HCT116 (cell line): ENCODE data around the gene PKM. TPM values are rescaled to one million over a fixed set of nuclear protein-coding genes. Genes with fewer than 3 reads are reported as not detected.

Experiments used
- ATAC-seq: fragments of 200-7000 bp; cut with Tn5 transposase; 2 replicates; pipeline ENCODE4 v1.9.1; 2020; ENCODE audit warnings: mild to moderate bottlenecking, moderate library complexity
- BruUV-seq: library from RNA; stranded (reverse); fragments of 400-500 nt; replicated peaks from 2 replicates; lab custom pipeline; 2021; lab: Mats Ljungman, UMichigan
- CTCF ChIA-PET: fragments of 300-600 bp; sonication (Branson Sonifier 250); formaldehyde crosslinking; loops from one replicate; lab custom pipeline; 2021; ENCODE audit warnings: antibody characterized with exemption; lab: Charles Lee
- POLR2A ChIA-PET: fragments of 300-600, 350-600 bp; sonication (Branson Sonifier 250); formaldehyde crosslinking; loops from one replicate; lab custom pipeline; 2021; ENCODE audit warnings: antibody characterized with exemption; lab: Charles Lee
- RAD21 ChIA-PET, 2 experiments: fragments of 300-600 bp; sonication (Branson Sonifier 250); formaldehyde crosslinking; loops; one replicate each; lab custom pipeline; 2023; ENCODE audit warnings: low total read pairs in 2 of 2; ENCODE audit not compliant: uncharacterized antibody in 2 of 2, unreplicated experiment in 2 of 2, low non-redundant PET in 1 of 2; lab: Charles Lee
- DNase-seq: peaks from one replicate; pipeline ENCODE4 v3.0.0-alpha.2; 2010; ENCODE audit warnings: low read depth, low spot score
- H2AFZ ChIP-seq: fragments of 200-600 bp; shearing (Covaris generic), sonication (generic); 2 replicates; pipeline ENCODE4 v1.6.1; 2017; ENCODE audit warnings: low read depth, mixed run types, mixed read lengths, antibody characterized with exemption, low read length; ENCODE audit not compliant: poor library complexity, severe bottlenecking
- H3K27ac ChIP-seq: 2 replicates; pipeline ENCODE4 v1.5.1; 2012; ENCODE audit warnings: low read depth, low read length
- H3K27me3 ChIP-seq: fragments of 200-600 bp; sonication (generic); 2 replicates; pipeline ENCODE4 v1.6.1; 2016; ENCODE audit warnings: mixed run types, low read length, mixed read lengths; ENCODE audit not compliant: insufficient read depth
- H3K36me3 ChIP-seq, 2 experiments: fragments of 200-500 bp in 1 of 2; fragments of 200-600 bp in 1 of 2; sonication (Bioruptor generic) in 1 of 2; sonication (generic) in 1 of 2; 2 replicates each; pipeline versions ENCODE4 v1.5.1 to v1.6.1; 2014 to 2016; ENCODE audit warnings: low read length in 2 of 2, inconsistent platforms in 1 of 2, mixed read lengths in 1 of 2, mixed run types in 1 of 2; ENCODE audit not compliant: insufficient read depth in 2 of 2, control insufficient read depth in 1 of 2
- H3K4me1 ChIP-seq, 2 experiments: fragments of 200-600 bp in 1 of 2; sonication (generic) in 1 of 2; 2 replicates each; pipeline versions ENCODE4 v1.5.1 to v1.6.1; 2012 to 2017; ENCODE audit warnings: low read length in 2 of 2, inconsistent platforms in 1 of 2, mild to moderate bottlenecking in 1 of 2, mixed read lengths in 1 of 2, mixed run types in 1 of 2, moderate library complexity in 1 of 2; ENCODE audit not compliant: insufficient read depth in 2 of 2, control insufficient read depth in 1 of 2
- H3K4me2 ChIP-seq: fragments of 200-600 bp; sonication (generic); 2 replicates; pipeline ENCODE4 v1.6.1; 2017; ENCODE audit warnings: mixed run types, low read length, mixed read lengths
- H3K4me3 ChIP-seq, 2 experiments: fragments of 200-600 bp in 1 of 2; sonication (generic) in 1 of 2; replicated peaks in 1 of 2; 2 replicates each; pipeline ENCODE4 v1.5.1; 2011 to 2016; ENCODE audit warnings: low read length in 2 of 2, control low read depth in 1 of 2, low read depth in 1 of 2, mild to moderate bottlenecking in 1 of 2, mixed read lengths in 1 of 2, mixed run types in 1 of 2
- H3K79me2 ChIP-seq: fragments of 200-600 bp; sonication (generic); 2 replicates; pipeline ENCODE4 v1.6.1; 2017; ENCODE audit warnings: mild to moderate bottlenecking, mixed run types, low read length, moderate library complexity, mixed read lengths; ENCODE audit not compliant: insufficient read depth
- H3K9ac ChIP-seq: fragments of 200-600 bp; sonication (generic); 2 replicates; pipeline ENCODE4 v1.6.1; 2016; ENCODE audit warnings: low read length, mixed read lengths
- H3K9me2 ChIP-seq: fragments of 200-600 bp; sonication (generic), shearing (Covaris generic); 2 replicates; pipeline ENCODE4 v1.6.1; 2017; ENCODE audit warnings: mixed run types, mild to moderate bottlenecking, moderate library complexity; ENCODE audit not compliant: insufficient read depth
- H3K9me3 ChIP-seq, 2 experiments: fragments of 200-500 bp in 1 of 2; fragments of 200-600 bp in 1 of 2; sonication (Bioruptor generic) in 1 of 2; sonication (generic) in 1 of 2; 2 replicates each; pipeline ENCODE4 v1.6.1; 2014 to 2017; ENCODE audit warnings: low read length in 2 of 2, mixed read lengths in 2 of 2, inconsistent platforms in 1 of 2, low read depth in 1 of 2, mild to moderate bottlenecking in 1 of 2, mixed run types in 1 of 2, moderate library complexity in 1 of 2; ENCODE audit not compliant: control insufficient read depth in 1 of 2, insufficient read depth in 1 of 2
- H4K20me1 ChIP-seq: fragments of 200-600 bp; sonication (generic), shearing (Covaris generic); 2 replicates; pipeline ENCODE4 v1.6.1; 2017; ENCODE audit warnings: mixed run types, mild to moderate bottlenecking, moderate library complexity; ENCODE audit not compliant: insufficient read depth
- ATF3 ChIP-seq: IDR thresholded peaks from 2 replicates; pipeline ENCODE4 v1.6.1; 2012
- CBX3 ChIP-seq: IDR thresholded peaks from 2 replicates; pipeline ENCODE4 v1.6.1; 2012; ENCODE audit warnings: low read depth
- CEBPB ChIP-seq: IDR thresholded peaks from 2 replicates; pipeline ENCODE4 v1.6.1; 2012; ENCODE audit warnings: low read depth
- CTCF ChIP-seq, 3 experiments: fragments of 200-600 bp in 1 of 3; sonication (generic) in 1 of 3; IDR thresholded peaks in 2 of 3; conservative IDR thresholded peaks in 1 of 3; 2 replicates each; pipeline ENCODE4 v1.5.1; 2012 to 2017; ENCODE audit warnings: low read depth in 2 of 3, low read length in 2 of 3, antibody characterized with exemption in 1 of 3, borderline replicate concordance in 1 of 3, control low read depth in 1 of 3, mild to moderate bottlenecking in 1 of 3, mixed read lengths in 1 of 3, mixed run types in 1 of 3, moderate library complexity in 1 of 3; ENCODE audit not compliant: insufficient read depth in 1 of 3
- ELF1 ChIP-seq: IDR thresholded peaks from 2 replicates; pipeline ENCODE4 v1.6.1; 2012; ENCODE audit warnings: low read depth, borderline replicate concordance
- EZH2 ChIP-seq: fragments of 200-600 bp; sonication (generic); IDR thresholded peaks from 2 replicates; pipeline ENCODE4 v1.6.1; 2017; ENCODE audit warnings: antibody characterized with exemption, mixed run types
- EZH2phosphoT487 ChIP-seq: fragments of 200-600 bp; IDR thresholded peaks from 2 replicates; pipeline ENCODE4 v1.6.1; 2018; ENCODE audit warnings: antibody characterized with exemption, borderline replicate concordance
- FOSL1 ChIP-seq: IDR thresholded peaks from 2 replicates; pipeline ENCODE4 v1.6.1; 2012; ENCODE audit warnings: low read depth
- JUND ChIP-seq: IDR thresholded peaks from 2 replicates; pipeline ENCODE4 v1.6.1; 2012
- MAX ChIP-seq: IDR thresholded peaks from 2 replicates; pipeline ENCODE4 v1.6.1; 2012
- POLR2A ChIP-seq: IDR thresholded peaks from 2 replicates; pipeline ENCODE4 v1.7.0; 2011; ENCODE audit warnings: borderline replicate concordance; ENCODE audit not compliant: insufficient read depth, insufficient read length; ENCODE audit errors: extremely low read depth
- POLR2AphosphoS5 ChIP-seq: IDR thresholded peaks from 2 replicates; pipeline ENCODE4 v1.6.1; 2011; ENCODE audit warnings: mild to moderate bottlenecking, low read depth, low read length, moderate library complexity
- RAD21 ChIP-seq: IDR thresholded peaks from 2 replicates; pipeline ENCODE4 v1.6.1; 2012; ENCODE audit warnings: low read depth, mild to moderate bottlenecking
- REST ChIP-seq: IDR thresholded peaks from 2 replicates; pipeline ENCODE4 v1.6.1; 2012; ENCODE audit warnings: low read depth
- SP1 ChIP-seq: IDR thresholded peaks from 2 replicates; pipeline ENCODE4 v1.6.1; 2012; ENCODE audit warnings: low read depth
- SRF ChIP-seq: IDR thresholded peaks from 2 replicates; pipeline ENCODE4 v1.6.1; 2012; ENCODE audit warnings: low read depth
- YY1 ChIP-seq: IDR thresholded peaks from 2 replicates; pipeline ENCODE4 v1.6.1; 2011; ENCODE audit warnings: low read length, low read depth, moderate library complexity, mild to moderate bottlenecking; ENCODE audit not compliant: insufficient replicate concordance; ENCODE audit errors: extremely low read depth
- ZBTB33 ChIP-seq: IDR thresholded peaks from 2 replicates; pipeline ENCODE4 v1.6.1; 2011; ENCODE audit warnings: mild to moderate bottlenecking, low read length, moderate library complexity; ENCODE audit not compliant: insufficient replicate concordance; ENCODE audit errors: extremely low read depth
- ZFX ChIP-seq: fragments of 450-650 bp; IDR thresholded peaks from 2 replicates; pipeline ENCODE4 v1.6.1; 2017
- intact Hi-C: fragments of 100-400 bp; cut with micrococcal nuclease; formaldehyde crosslinking; loops from 2 replicates; pipeline ENCODE4 v1.10.0; 2022
- total RNA-seq: library from RNA; stranded (reverse); gene quantifications from one replicate; pipeline ENCODE4 v1.2.1, GENCODE V29; 2021; ENCODE audit not compliant: unreplicated experiment

Gene PKM
- total RNA-seq, 1 experiment from 2014 or later: 1,664 TPM

GRCh38 chr15:72193836-72194396, 37.1 kb downstream of the PKM start:
- no peaks in the 10 kb centered on the region for H4K20me1 ChIP-seq
- peaks cover 3 to 5% of the 10 kb centered on the region in 2 experiments; a peak in 2 of 4 replicates for H3K36me3 ChIP-seq
- no peak overlapping the region for H2AFZ ChIP-seq
- no peaks in the 10 kb centered on the region for H3K9me3 ChIP-seq
- intact Hi-C loops: no loop called here
- RAD21 ChIA-PET: no interaction called here
- H3K4me2 ChIP-seq: no peak overlapping the region
- H3K27ac ChIP-seq: no peak overlapping the region
- POLR2A ChIA-PET: no interaction called here
- peaks cover 5 to 25% of the 10 kb centered on the region in 2 experiments; a peak in 3 of 4 replicates for H3K4me1 ChIP-seq
- TF ChIP-seq ELF1: no peak
- no peak for TF ChIP-seq CEBPB
- no peak for TF ChIP-seq REST
- no peak for TF ChIP-seq EZH2
- TF ChIP-seq RAD21: no peak
- TF ChIP-seq CTCF (IDR thresholded peaks at IDR 0.05 in 2 of 3, conservative IDR thresholded peaks at IDR 0.05 in 1 of 3; ENCODE audit: borderline replicate concordance in 1 of 3, insufficient read depth in 1 of 3, low read depth in 2 of 3, low read length in 2 of 3): no peak
- no peak for TF ChIP-seq FOSL1
- no peak for TF ChIP-seq POLR2AphosphoS5
- no peak for TF ChIP-seq JUND
- TF ChIP-seq SP1: no peak
- TF ChIP-seq CBX3: no peak
- no peak for TF ChIP-seq ZBTB33
- no peak for TF ChIP-seq MAX
- TF ChIP-seq POLR2A: no peak
- TF ChIP-seq EZH2phosphoT487: no peak
- TF ChIP-seq SRF: no peak
- no peak for TF ChIP-seq ATF3
- no peak for TF ChIP-seq ZFX
- TF ChIP-seq YY1: no peak
- no peaks in the 10 kb centered on the region for H3K27me3 ChIP-seq
- ATAC-seq (no peak), DNase-seq (no peak)
- no peak overlapping the region for H3K9ac ChIP-seq
- no peak overlapping the region for H3K4me3 ChIP-seq
- no peaks in the 10 kb centered on the region for H3K9me2 ChIP-seq
- CTCF ChIA-PET: no interaction called here
- no peaks in the 10 kb centered on the region for H3K79me2 ChIP-seq
- no TSS peak for BruUV-seq
